HepG2 (cell line): ENCODE measurements around the gene MAP3K2. TPM values are rescaled to one million over a fixed set of nuclear protein-coding genes. Genes with fewer than 3 reads are reported as not detected.
A peak's percentile ranks its signal among the peaks of the same experiment; 100 is the strongest.

Experiments
- BCLAF1 ChIP-seq: fragments of 450-650 bp; IDR thresholded peaks from 2 replicates; pipeline ENCODE4 v1.6.1; 2017; ENCODE audit warnings: mild to moderate bottlenecking
- JDP2 ChIP-seq: sonication (generic); formaldehyde crosslinking; IDR thresholded peaks from 2 replicates; pipeline ENCODE4 v1.8.1; 2022; ENCODE audit warnings: missing genetic modification reagents, borderline replicate concordance
- MEF2D ChIP-seq: sonication (generic); formaldehyde crosslinking; IDR thresholded peaks from 2 replicates; pipeline ENCODE4 v1.5.1; 2020; ENCODE audit warnings: mild to moderate bottlenecking, missing genetic modification reagents
- MTF1 ChIP-seq: sonication (generic); formaldehyde crosslinking; IDR thresholded peaks from 2 replicates; pipeline ENCODE4 v1.5.0; 2020; ENCODE audit warnings: missing genetic modification reagents
- NFRKB ChIP-seq: fragments of 450-650 bp; IDR thresholded peaks from 2 replicates; pipeline ENCODE4 v1.6.1; 2017
- PAXIP1 ChIP-seq: sonication (generic); formaldehyde crosslinking; conservative IDR thresholded peaks from 2 replicates; pipeline ENCODE4 v1.4.0; 2020; ENCODE audit warnings: mild to moderate bottlenecking, missing genetic modification reagents, moderate library complexity
- RFXAP ChIP-seq: sonication (generic); formaldehyde crosslinking; IDR thresholded peaks from 2 replicates; pipeline ENCODE4 v1.4.0; 2020; ENCODE audit warnings: missing genetic modification reagents, borderline replicate concordance
- SMAD1 ChIP-seq: sonication (generic); formaldehyde crosslinking; IDR thresholded peaks from 2 replicates; pipeline ENCODE4 v1.4.0; 2020; ENCODE audit warnings: missing genetic modification reagents, low read depth, mild to moderate bottlenecking, borderline replicate concordance
- SOX5 ChIP-seq: IDR thresholded peaks from 2 replicates; pipeline ENCODE4 v1.6.1; 2016; ENCODE audit warnings: borderline replicate concordance
- SP1 ChIP-seq, 2 experiments: fragments of 450-650 bp in 1 of 2; sonication (generic) in 1 of 2; formaldehyde crosslinking in 1 of 2; IDR thresholded peaks; 2 replicates each; pipeline versions ENCODE4 v1.4.0 to v1.6.1; 2016 to 2020; ENCODE audit warnings: missing genetic modification reagents in 1 of 2
- XBP1 ChIP-seq: sonication (generic); formaldehyde crosslinking; IDR thresholded peaks from 2 replicates; pipeline ENCODE4 v1.5.0; 2020; ENCODE audit warnings: missing genetic modification reagents
- ZNF136 ChIP-seq: sonication (generic); formaldehyde crosslinking; IDR thresholded peaks from 2 replicates; pipeline ENCODE4 v1.8.1; 2022; ENCODE audit warnings: low read depth, mild to moderate bottlenecking, moderate library complexity, missing genetic modification reagents
- ZNF251 ChIP-seq: sonication (generic); formaldehyde crosslinking; IDR thresholded peaks from 2 replicates; pipeline ENCODE4 v1.9.0; 2021; ENCODE audit warnings: mild to moderate bottlenecking, missing genetic modification reagents
- ZNF431 ChIP-seq: sonication (generic); formaldehyde crosslinking; IDR thresholded peaks from 2 replicates; pipeline ENCODE4 v1.9.0; 2022; ENCODE audit warnings: missing genetic modification reagents, low read depth, mild to moderate bottlenecking, borderline replicate concordance
- ZNF557 ChIP-seq: sonication (generic); formaldehyde crosslinking; IDR thresholded peaks from 2 replicates; pipeline ENCODE4 v1.4.0; 2020; ENCODE audit warnings: missing genetic modification reagents
- ZNF619 ChIP-seq: sonication (generic); formaldehyde crosslinking; IDR thresholded peaks from 2 replicates; pipeline ENCODE4 v1.4.0; 2020; ENCODE audit warnings: mild to moderate bottlenecking, missing genetic modification reagents
- ZNF883 ChIP-seq: sonication (generic); formaldehyde crosslinking; IDR thresholded peaks from 2 replicates; pipeline ENCODE4 v1.5.1; 2020; ENCODE audit warnings: mild to moderate bottlenecking, missing genetic modification reagents; ENCODE audit errors: not compliant biosample characterization
- polyA plus RNA-seq, 8 experiments: library from polyadenylated mRNA; depleted of rRNA in 3 of 8; stranded (reverse) in 7 of 8; unstranded in 1 of 8; fragments of >200 nt; fragmentation: Illumina TruSeq in 4 of 8; extraction: Trizol in 4 of 8; gene quantifications; 2 replicates each; pipeline versions ENCODE4 v1.2.1 to v1.2.3, GENCODE V29; 2011 to 2016; ENCODE audit warnings: low read depth in 4 of 8, missing spikeins in 1 of 8, mixed read lengths in 1 of 8; ENCODE audit not compliant: insufficient read depth in 1 of 8
- total RNA-seq, 5 experiments: library from RNA; depleted of rRNA; stranded (reverse); fragments of >200 nt; fragmentation: Illumina TruSeq; extraction: Trizol; gene quantifications; 2 replicates each; pipeline ENCODE4 v1.2.3, GENCODE V29; 2016; ENCODE audit warnings: low read depth in 1 of 5
- TF ChIP-seq, protein P1 (sequence below): sonication (generic); formaldehyde crosslinking; IDR thresholded peaks from 2 replicates; pipeline ENCODE4 v1.9.0; 2021; ENCODE audit warnings: missing genetic modification reagents, borderline replicate concordance
- TF ChIP-seq, protein P2 (sequence below): sonication (generic); formaldehyde crosslinking; conservative IDR thresholded peaks from 2 replicates; pipeline ENCODE4 v1.8.0; 2022; ENCODE audit warnings: mild to moderate bottlenecking, moderate library complexity, missing genetic modification reagents

The MAP3K2 gene
- total and polyA plus RNA-seq, 2 of the 13 experiments (the other 11 are each of a cell fraction or from before 2014, with no cell fraction given): 12.2 to 37.2 TPM

DNA sequence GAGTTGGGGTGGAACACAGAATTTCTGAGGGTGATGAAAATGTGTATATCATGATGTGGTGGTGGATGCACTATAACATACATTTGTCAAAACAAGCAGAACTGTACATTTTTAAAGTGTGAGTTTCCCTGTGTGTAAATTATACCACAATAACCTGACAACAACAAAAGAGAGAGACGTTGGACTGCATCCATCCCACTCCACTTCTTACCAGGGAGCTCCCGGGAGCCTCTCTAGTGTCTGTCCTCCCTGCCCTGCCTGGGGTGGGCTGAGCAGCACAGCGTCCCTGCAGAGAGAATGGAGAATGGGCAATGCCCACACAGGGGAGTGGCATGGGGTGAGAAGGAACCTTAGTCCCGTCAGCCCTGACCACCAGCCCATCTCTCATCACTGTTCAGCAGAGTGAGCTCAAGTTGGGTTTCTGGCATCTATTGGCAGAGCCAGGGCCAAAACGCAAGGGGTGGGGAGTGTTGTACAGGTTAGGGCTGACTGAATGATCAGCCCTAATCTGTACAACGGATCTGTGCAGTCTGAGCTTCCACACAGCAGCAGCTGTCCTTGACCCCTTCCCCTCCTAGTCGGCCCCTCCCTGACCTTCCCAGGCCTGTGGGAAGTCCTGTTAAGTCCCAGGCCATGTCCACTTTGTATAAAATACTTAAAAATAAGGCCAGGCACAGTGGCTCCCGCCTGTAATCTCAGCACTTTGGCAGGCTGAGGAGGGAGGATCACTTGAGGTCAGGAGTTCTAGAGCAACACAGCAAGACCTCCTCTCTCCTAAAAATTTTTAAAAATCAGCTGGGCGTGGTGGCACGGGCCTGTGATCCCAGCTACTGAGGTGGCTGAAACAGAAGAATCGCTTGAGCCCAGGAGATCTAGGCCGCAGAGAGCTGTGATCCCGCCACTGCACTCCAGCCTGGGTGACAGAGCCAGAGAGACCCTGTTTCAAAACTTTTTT, 27.1 kb upstream of the MAP3K2 start (continued):
- TF ChIP-seq ZNF557 (no peak), XBP1 (CRISPR knock-in tag) (no peak), MEF2D (CRISPR knock-in tag) (no peak; the same call in 1 of the 2 replicates), ZNF883 (no peak), ZNF431 (CRISPR knock-in tag) (no peak), JDP2 (CRISPR knock-in tag) (no peak), BCLAF1 (no peak), SP1 (IDR thresholded peaks at IDR 0.05) (no peak), SP1 (CRISPR knock-in tag; IDR thresholded peaks at IDR 0.05) (peak; percentile 39; the same call in 1 of the 2 replicates), SMAD1 (CRISPR knock-in tag) (no peak; the same call in 1 of the 2 replicates), ZNF619 (CRISPR knock-in tag) (no peak), MTF1 (no peak), RFXAP (CRISPR knock-in tag) (peak; percentile 19; the same call in 1 of the 2 replicates), ZNF136 (0 out of 2 replicates have a peak, but pooled peaks have one; percentile 13), NFRKB (no peak), PAXIP1 (CRISPR knock-in tag) (peak; percentile 73), ZNF251 (CRISPR knock-in tag) (no peak), SOX5 (CRISPR knock-in tag) (peak; percentile 66; the same call in 1 of the 2 replicates)
- TF ChIP-seq, protein P1, sequence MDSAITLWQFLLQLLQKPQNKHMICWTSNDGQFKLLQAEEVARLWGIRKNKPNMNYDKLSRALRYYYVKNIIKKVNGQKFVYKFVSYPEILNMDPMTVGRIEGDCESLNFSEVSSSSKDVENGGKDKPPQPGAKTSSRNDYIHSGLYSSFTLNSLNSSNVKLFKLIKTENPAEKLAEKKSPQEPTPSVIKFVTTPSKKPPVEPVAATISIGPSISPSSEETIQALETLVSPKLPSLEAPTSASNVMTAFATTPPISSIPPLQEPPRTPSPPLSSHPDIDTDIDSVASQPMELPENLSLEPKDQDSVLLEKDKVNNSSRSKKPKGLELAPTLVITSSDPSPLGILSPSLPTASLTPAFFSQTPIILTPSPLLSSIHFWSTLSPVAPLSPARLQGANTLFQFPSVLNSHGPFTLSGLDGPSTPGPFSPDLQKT (CRISPR knock-in tag): no peak
- TF ChIP-seq, protein P2, sequence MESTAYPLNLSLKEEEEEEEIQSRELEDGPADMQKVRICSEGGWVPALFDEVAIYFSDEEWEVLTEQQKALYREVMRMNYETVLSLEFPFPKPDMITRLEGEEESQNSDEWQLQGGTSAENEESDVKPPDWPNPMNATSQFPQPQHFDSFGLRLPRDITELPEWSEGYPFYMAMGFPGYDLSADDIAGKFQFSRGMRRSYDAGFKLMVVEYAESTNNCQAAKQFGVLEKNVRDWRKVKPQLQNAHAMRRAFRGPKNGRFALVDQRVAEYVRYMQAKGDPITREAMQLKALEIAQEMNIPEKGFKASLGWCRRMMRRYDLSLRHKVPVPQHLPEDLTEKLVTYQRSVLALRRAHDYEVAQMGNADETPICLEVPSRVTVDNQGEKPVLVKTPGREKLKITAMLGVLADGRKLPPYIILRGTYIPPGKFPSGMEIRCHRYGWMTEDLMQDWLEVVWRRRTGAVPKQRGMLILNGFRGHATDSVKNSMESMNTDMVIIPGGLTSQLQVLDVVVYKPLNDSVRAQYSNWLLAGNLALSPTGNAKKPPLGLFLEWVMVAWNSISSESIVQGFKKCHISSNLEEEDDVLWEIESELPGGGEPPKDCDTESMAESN (CRISPR knock-in tag): no peak; the same call in 1 of the 2 replicates
